ENCODE results near the gene EPC2. TPM values are rescaled to one million over a fixed set of nuclear protein-coding genes. Genes with fewer than 3 reads are reported as not detected.

EPC2 gene
- polyA plus RNA-seq, 1 of the 3 experiments (the other 2 are of a cell fraction), result 8.8 TPM

- H3K4me2 ChIP-seq, result no peak overlapping the region
- H3K27me3 ChIP-seq (ENCODE audit: insufficient read depth), result no peaks in the 10 kb centered on the region
- no peak overlapping the region for H3K27ac ChIP-seq (ENCODE audit: low read depth in 2 of 2, low read length in 1 of 2)
- no peaks in the 10 kb centered on the region for H3K9me3 ChIP-seq
- no peaks in the 10 kb centered on the region for H3F3A ChIP-seq (replicated peaks; ENCODE audit: insufficient read depth)
- POLR2A ChIA-PET, result no interaction called here
- H3K4me1 ChIP-seq (ENCODE audit: control insufficient read depth in 1 of 2, insufficient read depth in 2 of 2, low read depth in 1 of 2, low read length in 1 of 2), result peaks cover 0 to 4% of the 10 kb centered on the region in 2 experiments; a peak in 2 of 4 replicates
- H3K9ac ChIP-seq, result no peak overlapping the region
- H2AFZ ChIP-seq (ENCODE audit: low read depth), result no peak overlapping the region
- peaks cover 100% of the 10 kb centered on the region for H4K20me1 ChIP-seq (ENCODE audit: insufficient read depth)
- CTCF ChIA-PET, result no interaction called here
- H3K36me3 ChIP-seq (replicated peaks in 1 of 2; ENCODE audit: control insufficient read depth in 1 of 2, insufficient read depth in 2 of 2, low read length in 1 of 2), result no peaks in the 10 kb centered on the region
- WGBS (ENCODE audit: low lambda C conversion rate), result 95% methylated on average over 2 of the region's 2 CpGs
- no peak overlapping the region for H3K4me3 ChIP-seq (ENCODE audit: low read depth in 2 of 2, low read length in 1 of 2)
- TF ChIP-seq EP300 (IDR thresholded peaks at IDR 0.05; ENCODE audit: borderline replicate concordance in 1 of 2, low read depth in 1 of 2, low read length in 1 of 2), result no peak
- no peak for TF ChIP-seq TEAD4 (IDR thresholded peaks at IDR 0.05; ENCODE audit: borderline replicate concordance, insufficient read depth)
- TF ChIP-seq NRF1 (IDR thresholded peaks at IDR 0.05; ENCODE audit: low read depth, low read length), result no peak
- TF ChIP-seq FOSL2 (IDR thresholded peaks at IDR 0.05; ENCODE audit: borderline replicate concordance, low read depth), result no peak
- no peak for TF ChIP-seq CTCF (IDR thresholded peaks at IDR 0.05)
- TF ChIP-seq IRF3 (IDR thresholded peaks at IDR 0.05; ENCODE audit: low read depth, low read length), result no peak
- H3K79me2 ChIP-seq (ENCODE audit: insufficient read depth), result peaks cover 100% of the 10 kb centered on the region
- DNase-seq, result no peak
- no peaks in the 10 kb centered on the region for H3K9me2 ChIP-seq
Measured at GRCh38 chr2:148653437-148653836, 8.9 kb downstream of the EPC2 start.

- Histone ChIP-seq H3K27me3 (ENCODE audit: insufficient read depth) (no peaks in the 10 kb centered on the region), H3K27ac (ENCODE audit: low read depth in 2 of 2, low read length in 1 of 2) (no peak overlapping the region), H3K79me2 (ENCODE audit: insufficient read depth) (peaks cover 100% of the 10 kb centered on the region), H2AFZ (ENCODE audit: low read depth) (no peak overlapping the region), H3K9ac (no peak overlapping the region), H4K20me1 (ENCODE audit: insufficient read depth) (peaks cover 99% of the 10 kb centered on the region), H3K9me3 (no peaks in the 10 kb centered on the region), H3K36me3 (replicated peaks in 1 of 2; ENCODE audit: control insufficient read depth in 1 of 2, insufficient read depth in 2 of 2, low read length in 1 of 2) (no peaks in the 10 kb centered on the region), H3K4me2 (no peak overlapping the region), H3F3A (replicated peaks; ENCODE audit: insufficient read depth) (no peaks in the 10 kb centered on the region), H3K4me3 (ENCODE audit: low read depth in 2 of 2, low read length in 1 of 2) (no peak overlapping the region), H3K9me2 (no peaks in the 10 kb centered on the region), H3K4me1 (ENCODE audit: control insufficient read depth in 1 of 2, insufficient read depth in 2 of 2, low read depth in 1 of 2, low read length in 1 of 2) (peaks cover 4 to 5% of the 10 kb centered on the region in 2 experiments; a peak in 3 of 4 replicates)
- ChIA-PET POLR2A (no interaction called here), CTCF (no interaction called here)
- DNase-seq, result no peak
- WGBS (ENCODE audit: low lambda C conversion rate), result 98% methylated on average over 6 of the region's 6 CpGs
- TF ChIP-seq REST (IDR thresholded peaks at IDR 0.05; ENCODE audit: low read depth, low read length) (no peak), IRF3 (IDR thresholded peaks at IDR 0.05; ENCODE audit: low read depth, low read length) (no peak), POLR2AphosphoS5 (IDR thresholded peaks at IDR 0.05; ENCODE audit: low read depth, low read length) (no peak), RXRA (IDR thresholded peaks at IDR 0.05; ENCODE audit: borderline replicate concordance, low read depth) (no peak), TCF12 (IDR thresholded peaks at IDR 0.05) (no peak), RFX5 (IDR thresholded peaks at IDR 0.05; ENCODE audit: low read length) (no peak), PBX3 (IDR thresholded peaks at IDR 0.05) (no peak), ZBTB33 (IDR thresholded peaks at IDR 0.05; ENCODE audit: borderline replicate concordance, low read depth) (no peak), CHD2 (IDR thresholded peaks at IDR 0.05; ENCODE audit: low read length, partially characterized antibody) (no peak), FOSL2 (IDR thresholded peaks at IDR 0.05; ENCODE audit: borderline replicate concordance, low read depth) (no peak), ELF1 (IDR thresholded peaks at IDR 0.05) (no peak), SIN3A (IDR thresholded peaks at IDR 0.05; ENCODE audit: borderline replicate concordance, low read depth, low read length) (no peak), NFIC (IDR thresholded peaks at IDR 0.05; ENCODE audit: borderline replicate concordance) (no peak)
Measured at GRCh38 chr2:148654435-148654834, 9.9 kb downstream of the EPC2 start.
